ENCODE measurements around the gene TRAF3IP1.

DNA sequence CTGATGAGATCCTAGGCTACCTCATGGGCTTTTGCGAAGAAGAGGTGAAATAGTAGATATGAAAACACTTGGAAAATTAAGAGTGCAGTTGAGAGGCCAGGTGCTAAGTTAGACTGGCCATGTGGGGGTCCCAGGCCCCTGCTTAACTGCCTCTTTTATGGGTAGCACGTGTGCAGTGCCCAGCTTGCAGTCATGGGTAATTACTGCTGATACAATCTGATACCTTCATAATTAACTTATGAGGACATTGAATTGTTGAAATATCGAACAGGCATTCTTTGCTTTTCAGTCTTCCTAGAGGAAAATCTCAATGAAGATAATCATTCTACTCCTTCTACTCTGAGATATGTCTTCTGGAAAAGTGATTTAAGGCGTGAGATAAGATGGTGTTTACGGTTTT, 11.6 kb downstream of the TRAF3IP1 start:
- TF ChIP-seq, protein P1, sequence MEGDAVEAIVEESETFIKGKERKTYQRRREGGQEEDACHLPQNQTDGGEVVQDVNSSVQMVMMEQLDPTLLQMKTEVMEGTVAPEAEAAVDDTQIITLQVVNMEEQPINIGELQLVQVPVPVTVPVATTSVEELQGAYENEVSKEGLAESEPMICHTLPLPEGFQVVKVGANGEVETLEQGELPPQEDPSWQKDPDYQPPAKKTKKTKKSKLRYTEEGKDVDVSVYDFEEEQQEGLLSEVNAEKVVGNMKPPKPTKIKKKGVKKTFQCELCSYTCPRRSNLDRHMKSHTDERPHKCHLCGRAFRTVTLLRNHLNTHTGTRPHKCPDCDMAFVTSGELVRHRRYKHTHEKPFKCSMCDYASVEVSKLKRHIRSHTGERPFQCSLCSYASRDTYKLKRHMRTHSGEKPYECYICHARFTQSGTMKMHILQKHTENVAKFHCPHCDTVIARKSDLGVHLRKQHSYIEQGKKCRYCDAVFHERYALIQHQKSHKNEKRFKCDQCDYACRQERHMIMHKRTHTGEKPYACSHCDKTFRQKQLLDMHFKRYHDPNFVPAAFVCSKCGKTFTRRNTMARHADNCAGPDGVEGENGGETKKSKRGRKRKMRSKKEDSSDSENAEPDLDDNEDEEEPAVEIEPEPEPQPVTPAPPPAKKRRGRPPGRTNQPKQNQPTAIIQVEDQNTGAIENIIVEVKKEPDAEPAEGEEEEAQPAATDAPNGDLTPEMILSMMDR (conservative IDR thresholded peaks at IDR 0.05 in 1 of 2, IDR thresholded peaks at IDR 0.05 in 1 of 2; ENCODE audit: low read depth in 1 of 2, low read length in 2 of 2): no peak
- no peak for TF ChIP-seq EZH2 (IDR thresholded peaks at IDR 0.05; ENCODE audit: low read length, missing control alignments)
